Osteoblast (primary cell): ENCODE measurements around the gene SGTA. TPM values are rescaled to one million over a fixed set of nuclear protein-coding genes. Genes with fewer than 3 reads are reported as not detected.
A peak's percentile ranks its signal among the peaks of the same experiment; 100 is the strongest.

Source experiments
- DNase-seq: peaks from one replicate; pipeline ENCODE4 v3.0.0; 2011; ENCODE audit warnings: low spot score, mixed read lengths; ENCODE audit not compliant: insufficient read length; ENCODE audit errors: missing footprints
- H2AFZ ChIP-seq: 2 replicates; pipeline ENCODE4 v1.6.0; 2011; ENCODE audit warnings: mild to moderate bottlenecking, low read length
- H3K27ac ChIP-seq: 2 replicates; pipeline ENCODE4 v1.5.1; 2011; ENCODE audit warnings: mild to moderate bottlenecking, low read depth, low read length, moderate library complexity
- H3K27me3 ChIP-seq: 2 replicates; pipeline ENCODE4 v1.6.0; 2012; ENCODE audit warnings: mild to moderate bottlenecking, control low read depth, inconsistent platforms, low read length, moderate library complexity; ENCODE audit not compliant: insufficient read depth
- H3K36me3 ChIP-seq: 2 replicates; pipeline ENCODE4 v1.5.1; 2011; ENCODE audit warnings: mild to moderate bottlenecking, low read length, control low read depth, moderate library complexity; ENCODE audit not compliant: insufficient read depth
- H3K4me1 ChIP-seq: 2 replicates; pipeline ENCODE4 v1.5.1; 2011; ENCODE audit warnings: mild to moderate bottlenecking, low read length, control low read depth, moderate library complexity; ENCODE audit not compliant: insufficient read depth
- H3K4me2 ChIP-seq: 2 replicates; pipeline ENCODE4 v1.6.0; 2011; ENCODE audit warnings: mild to moderate bottlenecking, low read length; ENCODE audit not compliant: insufficient read depth
- H3K4me3 ChIP-seq: fragments of 200-600 bp; sonication (generic); 3 replicates; pipeline ENCODE4 v1.5.1; 2012; ENCODE audit warnings: mild to moderate bottlenecking, low read length, inconsistent platforms; ENCODE audit not compliant: insufficient read depth
- H3K79me2 ChIP-seq: 2 replicates; pipeline ENCODE4 v1.6.0; 2012; ENCODE audit warnings: mild to moderate bottlenecking, low read length, control low read depth, inconsistent platforms; ENCODE audit not compliant: insufficient read depth
- H3K9me3 ChIP-seq: 2 replicates; pipeline ENCODE4 v1.5.1; 2011; ENCODE audit warnings: low read depth, low read length, control low read depth
- H4K20me1 ChIP-seq: 2 replicates; pipeline ENCODE4 v1.6.0; 2012; ENCODE audit warnings: mild to moderate bottlenecking, low read length, control low read depth; ENCODE audit not compliant: insufficient read depth
- total RNA-seq: library from RNA; depleted of rRNA; stranded (reverse); fragments of >200 nt; gene quantifications from 2 replicates; pipeline ENCODE4 v1.2.3, GENCODE V29; 2012
- TF ChIP-seq, protein P1 (sequence below): IDR thresholded peaks from 2 replicates; pipeline ENCODE4 v1.5.1; 2011; ENCODE audit warnings: mild to moderate bottlenecking, low read depth, low read length, moderate library complexity; ENCODE audit errors: extremely low read depth

The SGTA gene
- total RNA-seq, 1 donor: 38.7 TPM

DNA sequence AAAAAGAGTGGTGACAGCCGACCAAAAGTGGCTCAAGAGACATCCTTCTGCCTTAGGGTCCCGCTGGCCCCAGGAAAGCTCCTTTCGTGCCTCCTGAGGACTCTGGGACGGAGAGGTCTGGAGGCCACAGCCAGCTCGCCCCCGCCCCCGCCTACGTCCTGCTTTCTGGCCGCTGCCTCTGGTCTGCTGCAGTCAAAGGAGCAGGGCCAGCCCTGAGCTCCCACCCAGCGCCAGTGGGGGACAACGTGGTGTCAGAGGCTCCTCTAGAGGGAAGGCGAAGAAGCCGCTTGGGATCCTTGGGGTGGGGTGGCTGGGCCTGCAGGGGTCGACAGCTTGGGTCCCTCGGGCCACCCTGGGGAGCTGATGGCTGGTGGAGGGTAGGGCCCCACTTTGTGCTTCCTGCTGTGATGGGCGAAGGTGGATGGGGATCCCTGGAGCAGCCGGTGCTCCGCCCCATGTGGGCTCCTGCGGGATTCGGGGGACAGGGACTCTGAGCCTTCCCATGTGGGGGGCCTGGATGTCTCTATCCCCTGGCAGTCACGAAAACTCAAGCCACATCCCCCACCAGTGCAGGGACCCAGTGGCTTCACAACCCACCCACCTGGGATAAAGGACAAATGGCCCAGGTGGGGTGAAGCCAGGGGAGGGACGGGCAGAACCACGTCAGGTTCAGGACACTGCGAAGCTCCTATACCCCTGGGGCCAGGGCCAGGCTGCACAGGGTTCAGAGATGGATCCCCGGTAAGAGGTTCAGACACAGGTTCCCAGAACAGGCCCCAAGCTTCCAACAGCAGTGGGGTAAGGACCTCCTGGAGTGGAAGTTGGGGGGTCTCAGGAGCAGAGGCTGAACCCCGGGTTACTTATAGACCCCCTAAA lies 52.9 kb downstream of the SGTA start:
- DNase-seq: peak; percentile 79
- Histone ChIP-seq H3K27me3 (peaks cover 14% of the 10 kb centered on the region), H3K4me1 (no peaks in the 10 kb centered on the region), H3K4me3 (no peak overlapping the region), H3K79me2 (no peaks in the 10 kb centered on the region), H3K36me3 (no peaks in the 10 kb centered on the region), H3K4me2 (no peak overlapping the region), H3K9me3 (no peaks in the 10 kb centered on the region), H2AFZ (no peak overlapping the region), H3K27ac (no peak overlapping the region), H4K20me1 (no peaks in the 10 kb centered on the region)
- TF ChIP-seq, protein P1, sequence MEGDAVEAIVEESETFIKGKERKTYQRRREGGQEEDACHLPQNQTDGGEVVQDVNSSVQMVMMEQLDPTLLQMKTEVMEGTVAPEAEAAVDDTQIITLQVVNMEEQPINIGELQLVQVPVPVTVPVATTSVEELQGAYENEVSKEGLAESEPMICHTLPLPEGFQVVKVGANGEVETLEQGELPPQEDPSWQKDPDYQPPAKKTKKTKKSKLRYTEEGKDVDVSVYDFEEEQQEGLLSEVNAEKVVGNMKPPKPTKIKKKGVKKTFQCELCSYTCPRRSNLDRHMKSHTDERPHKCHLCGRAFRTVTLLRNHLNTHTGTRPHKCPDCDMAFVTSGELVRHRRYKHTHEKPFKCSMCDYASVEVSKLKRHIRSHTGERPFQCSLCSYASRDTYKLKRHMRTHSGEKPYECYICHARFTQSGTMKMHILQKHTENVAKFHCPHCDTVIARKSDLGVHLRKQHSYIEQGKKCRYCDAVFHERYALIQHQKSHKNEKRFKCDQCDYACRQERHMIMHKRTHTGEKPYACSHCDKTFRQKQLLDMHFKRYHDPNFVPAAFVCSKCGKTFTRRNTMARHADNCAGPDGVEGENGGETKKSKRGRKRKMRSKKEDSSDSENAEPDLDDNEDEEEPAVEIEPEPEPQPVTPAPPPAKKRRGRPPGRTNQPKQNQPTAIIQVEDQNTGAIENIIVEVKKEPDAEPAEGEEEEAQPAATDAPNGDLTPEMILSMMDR: no peak

DNA sequence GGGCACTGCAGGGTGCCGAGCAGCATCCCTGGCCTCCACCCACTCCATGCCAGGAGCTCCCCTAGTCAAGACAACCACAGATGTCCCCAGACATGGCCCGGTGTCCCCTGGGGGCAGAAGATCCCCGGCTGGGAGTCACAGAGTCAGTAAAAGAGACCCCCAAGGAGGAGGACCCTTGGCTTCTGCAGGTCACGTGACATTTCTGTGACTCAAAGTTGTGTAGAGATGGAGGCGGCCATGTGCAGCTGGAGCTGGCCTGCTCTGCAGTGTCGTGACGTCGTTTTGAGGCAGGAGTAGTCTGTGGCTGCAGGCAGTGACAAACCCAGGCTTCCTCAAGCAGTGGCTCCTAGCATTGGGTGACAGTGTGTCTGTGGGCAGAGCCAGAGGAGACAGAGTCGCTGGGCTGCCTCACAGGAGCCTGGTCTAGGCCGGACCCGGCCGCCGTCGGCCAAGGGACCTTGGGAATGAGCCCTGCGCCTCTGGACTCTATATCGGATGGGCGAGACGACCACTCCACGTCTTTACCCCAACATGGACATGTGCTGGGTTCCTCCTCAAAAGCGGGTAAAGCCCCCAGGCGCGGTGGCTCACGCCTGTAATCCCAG lies 54.2 kb downstream of the SGTA start:
- H3K4me1 ChIP-seq: no peaks in the 10 kb centered on the region
- TF ChIP-seq, protein P1: no peak
- peaks cover 14% of the 10 kb centered on the region for H3K27me3 ChIP-seq
- no peak overlapping the region for H3K4me2 ChIP-seq
- H2AFZ ChIP-seq: no peak overlapping the region
- H3K36me3 ChIP-seq: no peaks in the 10 kb centered on the region
- H3K9me3 ChIP-seq: no peaks in the 10 kb centered on the region
- H3K27ac ChIP-seq: no peak overlapping the region
- peak; percentile 82 for DNase-seq
- H3K4me3 ChIP-seq: no peak overlapping the region
- H4K20me1 ChIP-seq: no peaks in the 10 kb centered on the region
- no peaks in the 10 kb centered on the region for H3K79me2 ChIP-seq

DNA sequence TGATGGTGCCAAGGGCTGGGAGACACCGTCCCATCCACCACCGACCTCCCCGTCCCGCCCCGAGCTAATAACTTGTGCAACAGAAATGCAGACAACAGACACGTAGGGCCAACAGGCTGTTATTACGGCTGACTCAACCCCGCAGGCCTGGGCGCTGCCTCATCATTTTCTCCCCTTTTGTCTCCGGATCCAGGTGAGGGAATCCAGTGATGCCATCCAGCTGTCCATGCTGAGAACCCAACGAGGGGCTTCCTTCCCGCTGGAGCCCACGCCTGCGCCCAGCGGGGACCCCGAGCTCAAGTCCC lies 55.5 kb downstream of the SGTA start:
- TF ChIP-seq, protein P1: no peak
- no peak overlapping the region for H2AFZ ChIP-seq
- H3K4me1 ChIP-seq: peaks cover 12% of the 10 kb centered on the region
- H3K9me3 ChIP-seq: no peaks in the 10 kb centered on the region
- H3K4me3 ChIP-seq: no peak overlapping the region
- no peaks in the 10 kb centered on the region for H3K36me3 ChIP-seq
- H3K27ac ChIP-seq: no peak overlapping the region
- DNase-seq: peak; percentile 94
- peaks cover 14% of the 10 kb centered on the region for H3K27me3 ChIP-seq
- no peaks in the 10 kb centered on the region for H4K20me1 ChIP-seq
- H3K79me2 ChIP-seq: no peaks in the 10 kb centered on the region
- no peak overlapping the region for H3K4me2 ChIP-seq

DNA sequence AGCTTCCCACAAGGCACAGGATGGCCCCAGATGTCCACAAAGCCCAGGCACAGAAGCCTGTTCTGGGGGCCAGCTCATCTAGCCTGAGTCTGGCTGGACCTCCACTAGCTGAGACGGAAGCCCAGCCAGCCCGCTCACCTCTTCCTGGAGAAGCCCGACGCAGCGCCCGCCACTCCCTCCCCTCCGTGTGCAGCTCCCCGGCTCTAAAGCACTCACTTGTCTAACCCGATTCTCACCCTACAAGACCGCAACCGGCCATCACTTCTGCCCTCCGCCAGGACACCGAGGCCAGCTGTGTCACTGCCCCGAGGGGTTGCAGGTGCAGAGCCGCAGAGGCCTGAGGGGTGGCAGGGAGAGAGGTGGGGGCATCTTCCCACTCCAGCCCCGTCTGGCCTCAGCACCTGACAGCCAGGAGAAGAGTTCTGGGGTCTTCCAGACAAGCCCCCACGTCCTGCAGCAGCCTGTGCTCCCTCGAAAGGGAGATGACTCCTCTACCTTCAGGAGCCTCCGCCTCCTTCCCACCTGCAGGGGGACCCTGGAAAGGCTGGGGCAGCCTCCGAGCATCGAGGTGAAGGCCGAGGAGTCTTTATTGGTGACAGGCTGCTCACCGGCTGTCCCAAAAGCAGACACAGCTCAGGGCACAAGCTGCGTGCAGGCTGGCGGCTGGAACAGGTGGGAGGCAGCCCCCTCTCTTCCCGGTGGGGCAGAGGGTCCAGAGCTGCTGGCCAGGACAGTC lies 56.0 kb downstream of the SGTA start:
- H4K20me1 ChIP-seq: no peaks in the 10 kb centered on the region
- H2AFZ ChIP-seq: no peak overlapping the region
- no peak overlapping the region for H3K4me3 ChIP-seq
- H3K9me3 ChIP-seq: no peaks in the 10 kb centered on the region
- H3K4me1 ChIP-seq: peaks cover 13% of the 10 kb centered on the region
- H3K4me2 ChIP-seq: no peak overlapping the region
- H3K79me2 ChIP-seq: no peaks in the 10 kb centered on the region
- H3K36me3 ChIP-seq: no peaks in the 10 kb centered on the region
- TF ChIP-seq, protein P1: no peak
- DNase-seq: peak; percentile 91
- peaks cover 14% of the 10 kb centered on the region for H3K27me3 ChIP-seq
- no peak overlapping the region for H3K27ac ChIP-seq
